GM21526 (cell line): ENCODE data around the gene WDR26.
"Not testable (repeated sequence)": the region's sequence is repeated elsewhere in the genome, so short reads cannot be mapped to it uniquely, and the experiment has no call there.

Experiments
- ATAC-seq: cut with Tn5 transposase; IDR thresholded peaks from one replicate; pipeline ENCODE4 v1.9.1; 2021; ENCODE audit warnings: moderate library complexity; ENCODE audit not compliant: unreplicated experiment, low FRiP score

Gene WDR26

DNA sequence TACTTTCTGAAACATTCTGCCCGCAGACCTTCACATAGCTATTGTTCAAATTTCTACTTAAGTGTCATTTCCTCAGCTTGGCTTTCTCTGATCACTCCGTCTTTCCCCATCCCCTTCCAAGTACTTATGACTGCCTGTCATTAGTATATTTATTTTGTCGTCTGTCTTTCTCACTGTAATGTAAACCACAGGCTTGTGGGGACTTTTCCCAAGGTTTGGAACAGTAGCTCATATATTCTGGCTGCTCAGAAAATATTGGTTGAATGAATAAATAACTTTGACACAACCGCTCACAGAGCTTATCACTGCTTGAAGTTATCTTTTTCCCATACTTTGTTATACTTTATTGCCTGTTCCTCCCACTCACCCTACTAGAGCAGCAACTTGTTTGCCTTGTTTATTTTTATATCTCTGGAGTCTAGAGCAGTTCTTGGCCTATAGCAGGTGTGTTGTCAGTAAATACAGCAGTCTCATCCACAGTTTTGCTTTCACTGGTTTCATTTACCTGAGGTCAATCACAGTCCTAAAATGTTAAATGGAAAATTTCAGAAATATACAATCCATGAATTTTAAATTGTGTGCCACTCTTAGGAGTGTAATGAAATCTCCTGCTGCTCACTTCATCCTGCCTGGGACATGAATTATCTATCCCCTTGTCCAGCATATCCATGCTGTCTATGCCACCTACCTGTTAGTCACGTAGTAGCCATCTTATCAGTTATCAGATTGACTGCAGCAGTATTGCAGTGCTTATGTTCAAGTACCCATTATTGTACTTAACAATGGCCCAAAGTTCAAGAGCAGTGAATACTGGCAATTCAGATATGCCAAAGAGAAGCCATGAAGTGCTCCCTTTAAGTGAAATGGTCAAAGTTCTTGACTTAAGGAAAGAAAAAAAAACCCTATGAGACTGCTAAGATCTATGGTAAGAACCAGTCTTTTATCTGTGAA lies 80.3 kb downstream of the WDR26 start:
- no peak for ATAC-seq

GRCh38 chr1:224352436-224353085 lies 82.0 kb downstream of the WDR26 start:
- not testable (repeated sequence) for ATAC-seq

DNA sequence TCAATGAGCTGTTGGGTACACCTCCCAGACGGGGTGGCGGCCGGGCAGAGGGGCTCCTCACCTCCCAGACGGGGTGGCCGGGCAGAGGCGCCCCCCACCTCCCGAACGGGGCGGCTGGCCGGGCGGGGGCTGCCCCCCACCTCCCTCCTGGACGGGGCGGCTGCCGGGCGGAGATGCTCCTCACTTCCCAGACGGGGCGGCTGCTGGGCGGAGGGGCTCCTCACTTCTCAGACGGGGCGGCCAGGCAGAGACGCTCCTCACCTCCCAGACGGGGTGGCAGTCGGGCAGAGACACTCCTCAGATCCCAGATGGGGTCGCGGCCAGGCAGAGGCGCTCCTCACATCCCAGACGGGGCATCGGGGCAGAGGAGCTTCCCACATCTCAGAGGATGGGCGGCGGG lies 84.9 kb downstream of the WDR26 start:
- ATAC-seq, result not testable (repeated sequence)

GRCh38 chr1:224348137-224348536 lies 86.5 kb downstream of the WDR26 start:
- no peak for ATAC-seq

- ATAC-seq, result no peak
These were observed 90.9 kb downstream of the WDR26 start for GRCh38 chr1:224343679-224344078.

GRCh38 chr1:224340453-224341384 lies 93.9 kb downstream of the WDR26 start:
- not testable (repeated sequence) for ATAC-seq

DNA sequence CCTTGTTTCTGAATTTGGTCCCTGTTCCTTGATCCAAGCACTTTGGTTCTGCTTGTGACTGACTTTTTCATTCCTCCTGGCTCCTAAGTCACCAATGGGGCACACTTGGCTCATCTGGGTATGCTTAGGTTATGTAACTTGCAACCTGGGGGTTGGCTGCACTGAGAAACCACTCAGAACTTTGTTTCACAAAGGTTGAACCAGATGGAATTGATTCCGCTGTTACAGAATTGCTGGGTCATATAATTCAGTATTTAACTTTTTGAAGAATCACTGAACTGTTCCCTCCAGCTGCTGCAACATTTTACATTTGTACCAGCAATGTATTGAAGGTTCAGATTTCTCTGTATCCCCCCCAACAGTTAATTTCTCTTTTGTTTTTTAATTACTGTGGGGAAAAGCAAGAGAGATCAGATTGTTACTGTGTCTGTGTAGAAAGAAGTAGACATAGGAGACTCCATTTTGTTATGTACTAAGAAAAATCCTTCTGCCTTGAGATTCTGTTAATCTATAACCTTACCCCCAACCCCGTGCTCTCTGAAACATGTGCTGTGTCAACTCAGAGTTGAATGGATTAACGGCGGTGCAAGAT lies 95.1 kb downstream of the WDR26 start:
- ATAC-seq, result no peak

DNA sequence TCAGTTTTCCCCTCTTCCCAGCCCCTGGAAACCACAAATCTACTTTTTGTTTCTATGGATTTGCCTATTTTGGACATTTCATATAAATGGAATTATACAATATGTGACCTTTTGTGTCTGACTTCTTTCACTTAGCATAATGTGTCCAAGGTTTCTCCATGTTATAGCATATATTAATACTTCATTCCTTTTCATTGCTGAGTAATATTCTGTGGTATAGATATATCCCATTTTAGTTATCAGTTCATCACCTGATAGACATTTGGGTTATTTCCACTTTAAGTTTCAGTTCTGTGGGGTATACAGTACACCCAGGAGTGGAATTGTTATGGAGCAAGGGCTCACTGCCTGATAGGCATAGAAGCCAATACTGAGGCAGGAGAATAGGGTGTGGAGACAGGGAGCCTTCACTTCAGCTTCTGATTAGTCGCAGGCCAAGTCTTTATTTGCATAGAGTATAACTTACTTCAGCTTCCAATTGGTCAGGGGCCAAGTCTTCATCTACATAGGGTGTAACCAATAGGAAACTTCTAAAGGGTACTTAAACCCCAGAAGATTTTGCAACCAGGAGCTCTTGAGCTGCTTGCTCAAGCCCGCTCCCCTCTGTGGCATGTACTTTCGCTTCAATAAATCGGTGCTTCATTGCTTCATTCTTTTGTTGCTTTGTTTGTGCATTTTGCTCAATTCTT lies 96.3 kb downstream of the WDR26 start:
- ATAC-seq, result no peak
